PFSK-1 (cell line): ENCODE measurements around the gene STARD4.
A peak's percentile ranks its signal among the peaks of the same experiment; 100 is the strongest.

Experiments
- FOXP2 ChIP-seq: optimal IDR thresholded peaks from 2 replicates; pipeline ENCODE3; 2011; ENCODE audit warnings: borderline replicate concordance, control low read depth, inconsistent platforms; ENCODE audit not compliant: insufficient read depth; ENCODE audit errors: extremely low read length, extremely low read depth
- POLR2AphosphoS5 ChIP-seq: IDR thresholded peaks from 2 replicates; pipeline ENCODE4 v1.6.1; 2012; ENCODE audit warnings: low read depth, mild to moderate bottlenecking, control low read depth, low read length, moderate library complexity
- SIN3A ChIP-seq: IDR thresholded peaks from 2 replicates; pipeline ENCODE4 v1.6.1; 2012; ENCODE audit warnings: mild to moderate bottlenecking, low read length, moderate library complexity, borderline replicate concordance; ENCODE audit not compliant: insufficient read depth
- TAF1 ChIP-seq: IDR thresholded peaks from 2 replicates; pipeline ENCODE4 v1.6.1; 2012; ENCODE audit warnings: low read length, control low read depth, borderline replicate concordance; ENCODE audit not compliant: insufficient read depth
- TF ChIP-seq, protein P1 (sequence below), 2 experiments: IDR thresholded peaks; 2 replicates each; pipeline versions ENCODE4 v1.6.1 to v1.8.0; 2011 to 2012; ENCODE audit warnings: low read depth in 2 of 2, low read length in 2 of 2, control low read depth in 1 of 2, inconsistent platforms in 1 of 2, mild to moderate bottlenecking in 1 of 2, moderate library complexity in 1 of 2; ENCODE audit not compliant: insufficient read depth in 1 of 2

STARD4 gene

GRCh38 chr5:111551161-111551560 lies 38.8 kb upstream of the STARD4 start:
- no peak for TF ChIP-seq POLR2AphosphoS5
- no peak for TF ChIP-seq TAF1

GRCh38 chr5:111550282-111551020 lies 38.1 kb upstream of the STARD4 start:
- TF ChIP-seq POLR2AphosphoS5 (no peak), FOXP2 (peak; percentile 29)

DNA sequence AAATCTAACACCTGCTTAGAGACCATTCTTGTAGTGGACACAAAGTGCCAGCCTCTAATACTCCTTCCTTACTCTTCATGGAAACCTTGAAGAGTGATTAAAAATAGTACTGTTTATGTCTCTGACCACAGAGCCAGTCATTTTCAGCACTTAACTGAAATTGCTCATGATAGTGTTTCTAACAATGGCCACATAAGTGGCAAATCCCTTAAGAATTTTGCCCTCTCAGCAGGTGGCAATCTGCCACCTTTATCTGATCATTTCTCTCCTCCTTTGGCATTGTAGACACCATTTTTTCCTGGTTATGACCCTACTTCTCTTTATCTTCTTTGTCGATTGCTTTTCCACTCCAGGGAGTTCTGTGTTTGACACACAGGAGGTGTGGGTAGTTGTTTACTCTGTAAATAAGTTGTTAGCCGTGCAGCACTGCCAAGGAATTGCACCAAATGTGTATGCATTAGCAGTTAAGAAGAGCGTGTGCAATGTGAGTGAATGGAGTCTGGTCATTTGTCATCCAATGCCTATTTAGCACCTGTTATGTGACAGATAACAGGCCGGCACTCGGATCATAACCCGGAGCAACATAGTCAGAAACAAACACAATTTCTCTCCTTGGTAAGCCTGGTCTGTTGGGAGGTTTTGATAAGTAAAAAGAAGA lies 36.8 kb upstream of the STARD4 start:
- TF ChIP-seq POLR2AphosphoS5 (no peak), TAF1 (no peak), FOXP2 (no peak), SIN3A (no peak)
- TF ChIP-seq, protein P1, sequence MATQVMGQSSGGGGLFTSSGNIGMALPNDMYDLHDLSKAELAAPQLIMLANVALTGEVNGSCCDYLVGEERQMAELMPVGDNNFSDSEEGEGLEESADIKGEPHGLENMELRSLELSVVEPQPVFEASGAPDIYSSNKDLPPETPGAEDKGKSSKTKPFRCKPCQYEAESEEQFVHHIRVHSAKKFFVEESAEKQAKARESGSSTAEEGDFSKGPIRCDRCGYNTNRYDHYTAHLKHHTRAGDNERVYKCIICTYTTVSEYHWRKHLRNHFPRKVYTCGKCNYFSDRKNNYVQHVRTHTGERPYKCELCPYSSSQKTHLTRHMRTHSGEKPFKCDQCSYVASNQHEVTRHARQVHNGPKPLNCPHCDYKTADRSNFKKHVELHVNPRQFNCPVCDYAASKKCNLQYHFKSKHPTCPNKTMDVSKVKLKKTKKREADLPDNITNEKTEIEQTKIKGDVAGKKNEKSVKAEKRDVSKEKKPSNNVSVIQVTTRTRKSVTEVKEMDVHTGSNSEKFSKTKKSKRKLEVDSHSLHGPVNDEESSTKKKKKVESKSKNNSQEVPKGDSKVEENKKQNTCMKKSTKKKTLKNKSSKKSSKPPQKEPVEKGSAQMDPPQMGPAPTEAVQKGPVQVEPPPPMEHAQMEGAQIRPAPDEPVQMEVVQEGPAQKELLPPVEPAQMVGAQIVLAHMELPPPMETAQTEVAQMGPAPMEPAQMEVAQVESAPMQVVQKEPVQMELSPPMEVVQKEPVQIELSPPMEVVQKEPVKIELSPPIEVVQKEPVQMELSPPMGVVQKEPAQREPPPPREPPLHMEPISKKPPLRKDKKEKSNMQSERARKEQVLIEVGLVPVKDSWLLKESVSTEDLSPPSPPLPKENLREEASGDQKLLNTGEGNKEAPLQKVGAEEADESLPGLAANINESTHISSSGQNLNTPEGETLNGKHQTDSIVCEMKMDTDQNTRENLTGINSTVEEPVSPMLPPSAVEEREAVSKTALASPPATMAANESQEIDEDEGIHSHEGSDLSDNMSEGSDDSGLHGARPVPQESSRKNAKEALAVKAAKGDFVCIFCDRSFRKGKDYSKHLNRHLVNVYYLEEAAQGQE (IDR thresholded peaks at IDR 0.05; ENCODE audit: insufficient read depth in 1 of 2, low read depth in 2 of 2, low read length in 2 of 2): no peak

DNA sequence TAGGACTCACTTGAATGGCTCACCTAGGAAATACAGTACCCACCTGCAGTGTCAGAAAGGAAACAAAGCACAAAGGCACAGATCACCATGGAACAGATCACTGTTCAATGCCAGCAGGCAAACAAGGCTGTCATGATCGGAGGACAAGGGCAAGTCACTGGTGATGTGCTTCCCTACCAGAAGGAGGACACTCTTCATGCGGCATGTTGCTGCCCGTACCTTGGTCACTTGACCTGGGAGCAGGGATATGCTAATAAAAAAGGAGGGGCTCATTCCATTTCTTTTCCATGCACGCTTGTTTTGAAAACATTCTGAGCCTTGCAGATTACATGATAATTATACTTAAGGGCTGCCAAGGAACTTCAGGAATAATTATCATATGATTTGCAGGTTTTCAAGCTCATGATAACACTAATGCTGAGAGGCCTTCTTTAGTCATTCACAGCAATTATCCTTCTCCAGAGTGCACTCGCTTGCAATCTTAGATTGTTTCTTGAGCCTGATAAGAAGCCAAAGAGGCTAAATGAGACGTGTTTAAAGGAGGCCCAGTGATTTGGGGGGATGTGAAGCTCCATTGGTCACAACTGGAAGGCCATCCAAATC lies 36.1 kb upstream of the STARD4 start:
- TF ChIP-seq TAF1 (no peak), POLR2AphosphoS5 (no peak), FOXP2 (no peak), SIN3A (no peak)
- TF ChIP-seq, protein P1 (IDR thresholded peaks at IDR 0.05; ENCODE audit: insufficient read depth in 1 of 2, low read depth in 2 of 2, low read length in 2 of 2): no peak

GRCh38 chr5:111545031-111545430 lies 32.7 kb upstream of the STARD4 start:
- no peak for TF ChIP-seq TAF1

GRCh38 chr5:111537141-111538024 lies 25.0 kb upstream of the STARD4 start:
- TF ChIP-seq FOXP2: no peak
- no peak for TF ChIP-seq SIN3A
- TF ChIP-seq TAF1: no peak
- TF ChIP-seq POLR2AphosphoS5: no peak

DNA sequence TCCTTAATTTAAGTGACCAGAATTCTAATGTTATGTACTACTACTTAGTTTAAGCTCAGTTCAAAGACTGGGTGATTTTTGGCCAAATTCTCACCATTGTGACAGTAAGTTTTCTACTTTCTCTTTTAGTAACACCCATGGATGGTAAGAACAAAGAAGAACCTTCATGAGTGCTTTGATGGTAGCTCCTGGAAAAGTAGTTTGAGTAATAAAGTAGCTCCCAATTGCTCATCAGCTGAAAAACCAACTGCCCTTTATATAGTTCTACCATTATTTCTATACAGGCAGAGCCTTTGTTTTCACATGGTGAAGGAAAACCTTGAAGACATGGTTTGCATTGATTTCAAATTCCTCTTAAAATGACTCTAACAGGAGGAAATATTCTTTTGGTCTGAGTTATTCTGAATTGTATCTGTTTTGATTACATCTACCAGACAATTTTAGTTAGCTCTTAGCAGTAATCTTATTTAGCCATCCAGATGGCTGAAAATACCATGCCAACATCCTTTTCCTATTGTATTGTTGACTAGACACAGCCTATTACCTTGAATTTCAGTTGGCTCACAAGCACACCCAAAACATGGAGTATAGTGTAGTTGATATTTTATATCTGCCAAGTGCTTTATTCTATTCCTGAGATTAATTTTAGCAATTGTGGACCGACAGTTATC lies 23.7 kb upstream of the STARD4 start:
- TF ChIP-seq, protein P1 (IDR thresholded peaks at IDR 0.05; ENCODE audit: insufficient read depth in 1 of 2, low read depth in 2 of 2, low read length in 2 of 2): no peak
- TF ChIP-seq SIN3A (no peak), FOXP2 (no peak), TAF1 (no peak), POLR2AphosphoS5 (no peak)
